HG03103 (cell line): ENCODE measurements around the gene OR51E2.
"Not testable (repeated sequence)": the region's sequence is repeated elsewhere in the genome, so short reads cannot be mapped to it uniquely, and the experiment has no call there.

ENCODE experiments used
- ATAC-seq: cut with Tn5 transposase; IDR thresholded peaks from one replicate; pipeline ENCODE4 v1.9.1; 2021; ENCODE audit warnings: low read depth; ENCODE audit not compliant: unreplicated experiment

OR51E2 gene

DNA sequence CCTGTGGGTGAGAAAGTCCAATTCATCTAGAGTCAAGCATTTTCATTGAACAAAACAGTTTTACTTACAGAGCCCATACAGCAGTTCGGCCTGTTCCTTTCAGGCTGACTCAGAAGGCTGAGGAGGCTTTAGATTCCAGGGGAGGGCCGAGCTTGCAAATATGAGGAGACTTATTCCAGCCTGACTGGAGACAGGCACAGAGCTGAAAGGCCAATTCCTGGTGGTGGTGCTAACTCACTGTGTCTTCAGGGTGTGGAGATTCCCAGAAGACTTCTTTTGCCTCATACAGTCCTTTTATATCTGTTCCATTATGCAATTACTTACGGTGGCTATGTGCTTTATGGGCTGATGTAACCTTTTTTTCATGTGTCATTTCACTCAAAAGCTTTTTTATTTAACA lies at the start of gene OR51E2:
Gene OR51E2, minus strand, starts transcription at position 269 of the 400 bp plus-strand sequence. CDS start 15,142 bp downstream, outside the sequence.
- ATAC-seq, result no peak

- no peak for ATAC-seq
Observed at GRCh38 chr11:4740735-4741134, 43.1 kb upstream of the OR51E2 start.

GRCh38 chr11:4727171-4727570 lies 29.5 kb upstream of the OR51E2 start:
- no peak for ATAC-seq

GRCh38 chr11:4722616-4723534 lies 25.2 kb upstream of the OR51E2 start:
- ATAC-seq, result not testable (repeated sequence)

GRCh38 chr11:4714300-4714699 lies 16.6 kb upstream of the OR51E2 start:
- ATAC-seq, result no peak

- ATAC-seq, result no peak
Observed at GRCh38 chr11:4713241-4713640, 15.6 kb upstream of the OR51E2 start.

GRCh38 chr11:4704790-4705334 lies 7.2 kb upstream of the OR51E2 start:
- ATAC-seq, result no peak

DNA sequence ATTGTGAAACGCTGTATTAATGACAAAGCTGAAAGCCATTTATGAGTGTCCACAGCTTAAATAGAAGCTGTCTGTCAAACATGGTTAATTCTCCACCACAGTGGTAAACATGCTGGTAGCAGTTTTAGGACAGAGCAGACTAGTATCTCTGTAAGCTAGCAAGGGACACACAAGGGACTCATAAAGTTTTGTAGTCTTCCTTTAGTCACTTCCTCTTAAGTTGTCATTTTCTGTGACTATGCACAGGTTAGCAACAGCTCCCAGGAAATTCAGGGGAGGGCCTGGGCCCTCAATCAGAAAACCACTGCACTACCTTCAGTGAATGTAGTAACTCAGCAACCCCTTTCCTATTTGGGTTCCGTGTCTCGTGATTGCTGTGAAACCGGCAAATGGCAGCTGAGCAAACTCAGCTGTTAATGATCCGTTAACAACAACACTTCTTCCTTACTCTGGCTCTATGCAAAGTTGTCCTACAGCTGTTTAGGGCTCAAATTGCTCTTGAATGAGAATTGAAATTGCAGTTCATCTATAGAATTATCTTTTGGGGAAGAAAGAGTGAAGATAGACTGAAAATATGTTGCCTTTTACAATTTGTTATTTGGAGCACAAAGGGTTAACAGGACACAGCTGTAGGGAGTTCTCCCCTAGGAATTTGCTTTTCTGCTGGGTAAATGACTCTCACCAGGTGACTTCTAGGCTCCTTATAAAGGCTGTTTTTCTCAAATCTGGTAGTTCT lies 6.6 kb upstream of the OR51E2 start, which contains the start of gene MMP26:
Gene MMP26, plus strand, starts transcription at position 731 of the 736 bp plus-strand sequence.
- ATAC-seq, result no peak

GRCh38 chr11:4700436-4700820 lies 2.8 kb upstream of the OR51E2 start:
- no peak for ATAC-seq

- peak; percentile 92 for ATAC-seq
Observed at GRCh38 chr11:4699697-4700435, 2.2 kb upstream of the OR51E2 start.

DNA sequence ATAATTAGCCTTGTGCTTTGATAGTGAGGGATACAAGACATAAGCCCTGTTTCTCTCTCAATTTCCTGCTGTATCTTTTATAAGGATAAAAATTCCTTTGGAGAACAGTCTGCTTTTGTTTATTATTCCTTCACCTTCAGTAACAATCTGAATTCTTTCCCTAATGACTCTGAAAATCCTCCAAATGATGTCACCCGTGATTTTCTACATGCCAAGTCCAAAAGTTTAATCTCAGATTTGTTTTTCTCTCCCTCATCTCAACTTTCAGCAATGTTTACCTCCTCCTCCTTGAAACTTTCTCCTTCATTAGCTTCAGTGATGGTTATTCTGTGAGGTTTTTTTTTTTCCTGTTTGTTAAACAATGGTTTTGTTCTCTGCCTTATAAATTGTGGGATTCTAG lies 2.2 kb downstream of the OR51E2 start:
- ATAC-seq, result no peak

GRCh38 chr11:4684631-4685285 lies 12.9 kb downstream of the OR51E2 start:
- no peak for ATAC-seq

- ATAC-seq, result no peak
Observed at GRCh38 chr11:4682623-4683419, 14.8 kb downstream of the OR51E2 start.

- ATAC-seq, result no peak
Observed at GRCh38 chr11:4680341-4680740, 17.3 kb downstream of the OR51E2 start.

DNA sequence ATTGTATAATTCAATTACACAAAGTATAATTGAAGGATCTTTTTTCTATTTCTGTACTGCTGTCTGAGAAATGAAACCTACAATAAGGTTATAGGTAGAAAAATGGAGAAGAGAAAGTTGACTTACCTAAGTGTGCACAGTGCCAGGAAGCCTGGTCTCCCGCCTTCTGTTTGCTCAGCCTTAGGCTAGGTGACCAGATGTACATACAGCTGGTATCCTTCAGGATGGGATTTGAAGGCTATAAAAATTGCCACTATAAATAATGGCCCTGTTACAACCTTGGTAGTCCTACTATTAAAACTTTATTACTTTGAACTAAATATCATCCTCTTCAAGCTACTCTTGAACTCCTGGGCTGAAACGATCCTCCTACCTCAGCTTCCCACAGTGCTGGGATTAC lies 19.7 kb downstream of the OR51E2 start:
- ATAC-seq, result no peak

GRCh38 chr11:4673781-4674180 lies 23.9 kb downstream of the OR51E2 start:
- no peak for ATAC-seq

GRCh38 chr11:4672470-4672869 lies 25.2 kb downstream of the OR51E2 start:
- no peak for ATAC-seq

GRCh38 chr11:4671741-4672140 lies 25.9 kb downstream of the OR51E2 start:
- no peak for ATAC-seq

DNA sequence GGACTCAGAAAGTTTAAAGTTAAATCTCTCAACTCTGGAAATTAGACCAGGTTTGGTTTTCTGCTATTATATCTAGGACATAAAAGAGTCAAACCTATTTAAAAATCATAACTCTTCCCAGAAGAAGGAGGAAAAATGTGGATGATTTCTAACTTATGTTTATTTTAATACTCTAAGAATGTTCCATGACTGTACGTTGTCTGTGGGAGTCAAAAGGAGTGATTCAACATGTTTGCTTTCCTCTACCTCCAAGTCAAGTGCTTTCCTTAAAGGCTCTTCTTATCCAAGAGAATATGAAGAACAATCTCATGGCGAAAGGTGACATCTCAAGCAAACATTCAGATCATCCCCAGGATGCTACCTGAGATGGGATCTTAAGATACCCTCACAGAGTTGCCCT lies 32.2 kb downstream of the OR51E2 start:
- no peak for ATAC-seq
